ENCODE measurements around the gene TCF20. TPM values are rescaled to one million over a fixed set of nuclear protein-coding genes. Genes with fewer than 3 reads are reported as not detected.
A peak's percentile ranks its signal among the peaks of the same experiment; 100 is the strongest.

TCF20 gene
- total RNA-seq, 2 experiments from 2014 or later = 77.0 to 87.4 TPM

GRCh38 chr22:42282943-42283277 is 12.5 kb upstream of the TCF20 start:
- ATAC-seq (ENCODE audit: low read depth) (no peak), DNase-seq (no peak)
- no peaks in the 10 kb centered on the region for H3K9me3 Mint-ChIP-seq
- H3K4me1 Mint-ChIP-seq = peaks cover 28% of the 10 kb centered on the region
- peaks cover 20% of the 10 kb centered on the region for H3K27me3 Mint-ChIP-seq
- no peak overlapping the region for H3K27ac Mint-ChIP-seq
- H3K36me3 Mint-ChIP-seq = no peaks in the 10 kb centered on the region
- POLR2A ChIA-PET = no interaction called here
- H3K4me3 Mint-ChIP-seq = no peak overlapping the region

- POLR2A ChIA-PET = no interaction called here
- H3K27me3 Mint-ChIP-seq = peaks cover 20% of the 10 kb centered on the region
- ATAC-seq (ENCODE audit: low read depth) (no peak), DNase-seq (peak; percentile 27)
- no peak overlapping the region for H3K4me3 Mint-ChIP-seq
- peaks cover 25% of the 10 kb centered on the region for H3K4me1 Mint-ChIP-seq
- no peaks in the 10 kb centered on the region for H3K9me3 Mint-ChIP-seq
- no peaks in the 10 kb centered on the region for H3K36me3 Mint-ChIP-seq
- no peak overlapping the region for H3K27ac Mint-ChIP-seq
Measured at GRCh38 chr22:42282252-42282942, 11.9 kb upstream of the TCF20 start.

GRCh38 chr22:42281706-42282251 is 11.3 kb upstream of the TCF20 start:
- no peak overlapping the region for H3K27ac Mint-ChIP-seq
- no peak overlapping the region for H3K4me3 Mint-ChIP-seq
- no peaks in the 10 kb centered on the region for H3K9me3 Mint-ChIP-seq
- peak; percentile 21 for DNase-seq
- peaks cover 20% of the 10 kb centered on the region for H3K27me3 Mint-ChIP-seq
- peaks cover 18% of the 10 kb centered on the region for H3K4me1 Mint-ChIP-seq
- POLR2A ChIA-PET = no interaction called here
- ATAC-seq (ENCODE audit: low read depth) = no peak
- H3K36me3 Mint-ChIP-seq = no peaks in the 10 kb centered on the region

- DNase-seq (peak; percentile 23), ATAC-seq (ENCODE audit: low read depth) (no peak)
- Mint-ChIP-seq H3K9me3 (no peaks in the 10 kb centered on the region), H3K27ac (no peak overlapping the region), H3K4me1 (peaks cover 13% of the 10 kb centered on the region), H3K36me3 (no peaks in the 10 kb centered on the region), H3K27me3 (peaks cover 20% of the 10 kb centered on the region), H3K4me3 (no peak overlapping the region)
- POLR2A ChIA-PET = no interaction called here
Measured at GRCh38 chr22:42281284-42281683, 10.8 kb upstream of the TCF20 start.

GRCh38 chr22:42280836-42281235 is 10.4 kb upstream of the TCF20 start:
- Mint-ChIP-seq H3K4me1 (peaks cover 10% of the 10 kb centered on the region), H3K36me3 (no peaks in the 10 kb centered on the region), H3K9me3 (no peaks in the 10 kb centered on the region), H3K27me3 (peaks cover 20% of the 10 kb centered on the region), H3K4me3 (no peak overlapping the region), H3K27ac (no peak overlapping the region)
- DNase-seq (peak; percentile 16), ATAC-seq (ENCODE audit: low read depth) (no peak)
- POLR2A ChIA-PET = interaction anchor here (0.5 to 1.5 kb wide), 2 partner anchors 15 to 36 kb away, joined by 3 to 7 read pairs; no protein-coding TSS in a partner anchor

- Mint-ChIP-seq H3K4me1 (peaks cover 6% of the 10 kb centered on the region), H3K4me3 (no peak overlapping the region), H3K27me3 (peaks cover 17% of the 10 kb centered on the region), H3K9me3 (no peaks in the 10 kb centered on the region), H3K36me3 (no peaks in the 10 kb centered on the region), H3K27ac (no peak overlapping the region)
- ATAC-seq (ENCODE audit: low read depth) = no peak
- POLR2A ChIA-PET = interaction anchor here (1.5 kb wide), 1 partner anchor 37 kb away, joined by 3 read pairs; no protein-coding TSS in a partner anchor
- peak; percentile 16 for DNase-seq
Measured at GRCh38 chr22:42280140-42280539, 9.7 kb upstream of the TCF20 start.

GRCh38 chr22:42279425-42280020 is 9.1 kb upstream of the TCF20 start:
- Mint-ChIP-seq H3K9me3 (no peaks in the 10 kb centered on the region), H3K27ac (no peak overlapping the region), H3K4me1 (peaks cover 6% of the 10 kb centered on the region), H3K27me3 (peaks cover 17% of the 10 kb centered on the region), H3K36me3 (no peaks in the 10 kb centered on the region), H3K4me3 (no peak overlapping the region)
- POLR2A ChIA-PET = interaction anchor here (1.5 kb wide), 1 partner anchor 37 kb away, joined by 3 read pairs; no protein-coding TSS in a partner anchor
- DNase-seq (peak; percentile 28), ATAC-seq (ENCODE audit: low read depth) (no peak)

- H3K27me3 Mint-ChIP-seq = peaks cover 11% of the 10 kb centered on the region
- DNase-seq (peak; percentile 30), ATAC-seq (ENCODE audit: low read depth) (no peak)
- no peak overlapping the region for H3K27ac Mint-ChIP-seq
- H3K36me3 Mint-ChIP-seq = no peaks in the 10 kb centered on the region
- no peaks in the 10 kb centered on the region for H3K9me3 Mint-ChIP-seq
- H3K4me1 Mint-ChIP-seq = peaks cover 2% of the 10 kb centered on the region
- H3K4me3 Mint-ChIP-seq = no peak overlapping the region
- POLR2A ChIA-PET = interaction anchor here (0.6 to 0.8 kb wide), 2 partner anchors 79 to 109 kb away, joined by 3 read pairs; no protein-coding TSS in a partner anchor
Measured at GRCh38 chr22:42277988-42278776, 7.7 kb upstream of the TCF20 start.

GRCh38 chr22:42277232-42277753 is 6.8 kb upstream of the TCF20 start:
- no peaks in the 10 kb centered on the region for H3K36me3 Mint-ChIP-seq
- POLR2A ChIA-PET = no interaction called here
- H3K4me3 Mint-ChIP-seq = no peak overlapping the region
- no peak overlapping the region for H3K27ac Mint-ChIP-seq
- no peak for DNase-seq
- ATAC-seq (ENCODE audit: low read depth) = no peak
- H3K4me1 Mint-ChIP-seq = no peaks in the 10 kb centered on the region
- no peaks in the 10 kb centered on the region for H3K9me3 Mint-ChIP-seq
- peaks cover 6% of the 10 kb centered on the region for H3K27me3 Mint-ChIP-seq

- no peak for DNase-seq
- Mint-ChIP-seq H3K27ac (no peak overlapping the region), H3K27me3 (no peaks in the 10 kb centered on the region), H3K4me3 (no peak overlapping the region), H3K36me3 (no peaks in the 10 kb centered on the region), H3K4me1 (no peaks in the 10 kb centered on the region), H3K9me3 (no peaks in the 10 kb centered on the region)
- POLR2A ChIA-PET = no interaction called here
- no peak for ATAC-seq (ENCODE audit: low read depth)
Measured at GRCh38 chr22:42275970-42276369, 5.5 kb upstream of the TCF20 start.

- no peak overlapping the region for H3K27ac Mint-ChIP-seq
- no peaks in the 10 kb centered on the region for H3K36me3 Mint-ChIP-seq
- POLR2A ChIA-PET = no interaction called here
- no peak overlapping the region for H3K4me3 Mint-ChIP-seq
- DNase-seq = no peak
- H3K4me1 Mint-ChIP-seq = no peaks in the 10 kb centered on the region
- ATAC-seq (ENCODE audit: low read depth) = no peak
- no peaks in the 10 kb centered on the region for H3K27me3 Mint-ChIP-seq
- no peaks in the 10 kb centered on the region for H3K9me3 Mint-ChIP-seq
Measured at GRCh38 chr22:42275176-42275575, 4.7 kb upstream of the TCF20 start.

GRCh38 chr22:42273855-42274451 is 3.5 kb upstream of the TCF20 start:
- DNase-seq = no peak
- ATAC-seq (ENCODE audit: low read depth) = no peak
- Mint-ChIP-seq H3K4me1 (peaks cover 5% of the 10 kb centered on the region), H3K36me3 (no peaks in the 10 kb centered on the region), H3K4me3 (no peak overlapping the region), H3K27ac (no peak overlapping the region), H3K9me3 (no peaks in the 10 kb centered on the region), H3K27me3 (no peaks in the 10 kb centered on the region)
- POLR2A ChIA-PET = interaction anchor here (0.6 kb wide), 1 partner anchor 33 kb away, joined by 3 read pairs; no protein-coding TSS in a partner anchor

Data from activated naive CD8-positive, alpha-beta T cell treated with anti-CD3 and anti-CD28 coated beads, Interleukin-2, amount 10 ng/mL, durations not matched to agents 7 days and 5 days (primary cell).